ENCODE results near the gene CAMSAP3.

Gene CAMSAP3

DNA sequence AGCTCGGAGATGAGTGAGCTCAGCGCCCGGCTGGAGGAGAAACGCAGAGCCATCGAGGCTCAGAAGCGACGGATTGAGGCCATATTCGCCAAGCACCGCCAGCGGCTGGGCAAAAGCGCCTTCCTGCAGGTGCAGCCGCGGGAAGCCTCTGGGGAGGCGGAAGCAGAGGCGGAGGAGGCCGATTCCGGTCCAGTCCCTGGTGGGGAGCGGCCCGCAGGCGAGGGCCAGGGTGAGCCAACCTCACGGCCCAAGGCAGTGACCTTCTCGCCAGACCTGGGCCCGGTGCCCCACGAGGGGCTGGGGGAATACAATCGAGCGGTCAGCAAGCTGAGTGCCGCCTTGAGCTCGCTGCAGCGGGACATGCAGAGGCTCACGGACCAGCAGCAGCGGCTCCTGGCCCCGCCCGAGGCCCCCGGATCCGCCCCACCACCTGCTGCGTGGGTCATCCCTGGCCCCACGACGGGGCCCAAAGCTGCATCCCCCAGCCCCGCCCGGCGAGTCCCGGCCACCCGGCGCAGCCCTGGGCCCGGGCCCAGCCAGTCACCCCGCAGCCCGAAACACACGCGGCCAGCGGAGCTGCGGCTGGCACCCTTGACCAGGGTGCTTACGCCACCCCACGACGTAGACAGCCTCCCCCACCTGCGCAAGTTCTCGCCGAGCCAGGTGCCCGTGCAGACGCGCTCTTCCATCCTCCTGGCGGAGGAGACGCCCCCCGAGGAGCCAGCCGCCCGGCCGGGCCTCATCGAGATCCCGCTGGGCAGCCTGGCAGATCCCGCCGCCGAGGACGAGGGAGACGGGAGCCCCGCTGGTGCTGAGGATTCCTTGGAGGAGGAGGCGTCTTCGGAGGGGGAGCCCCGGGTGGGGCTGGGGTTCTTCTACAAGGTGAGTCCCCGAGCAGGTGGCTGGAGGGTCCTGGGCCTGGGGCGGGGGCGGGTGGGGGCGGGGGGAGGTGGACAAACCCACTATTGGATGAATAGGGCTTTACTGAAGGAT, 16.9 kb downstream of the CAMSAP3 start:
- TF ChIP-seq ZFX (IDR thresholded peaks at IDR 0.05; ENCODE audit: borderline replicate concordance): no peak
- no peak for TF ChIP-seq CTCF (IDR thresholded peaks at IDR 0.05)
- H3K27ac ChIP-seq: no peak overlapping the region

DNA sequence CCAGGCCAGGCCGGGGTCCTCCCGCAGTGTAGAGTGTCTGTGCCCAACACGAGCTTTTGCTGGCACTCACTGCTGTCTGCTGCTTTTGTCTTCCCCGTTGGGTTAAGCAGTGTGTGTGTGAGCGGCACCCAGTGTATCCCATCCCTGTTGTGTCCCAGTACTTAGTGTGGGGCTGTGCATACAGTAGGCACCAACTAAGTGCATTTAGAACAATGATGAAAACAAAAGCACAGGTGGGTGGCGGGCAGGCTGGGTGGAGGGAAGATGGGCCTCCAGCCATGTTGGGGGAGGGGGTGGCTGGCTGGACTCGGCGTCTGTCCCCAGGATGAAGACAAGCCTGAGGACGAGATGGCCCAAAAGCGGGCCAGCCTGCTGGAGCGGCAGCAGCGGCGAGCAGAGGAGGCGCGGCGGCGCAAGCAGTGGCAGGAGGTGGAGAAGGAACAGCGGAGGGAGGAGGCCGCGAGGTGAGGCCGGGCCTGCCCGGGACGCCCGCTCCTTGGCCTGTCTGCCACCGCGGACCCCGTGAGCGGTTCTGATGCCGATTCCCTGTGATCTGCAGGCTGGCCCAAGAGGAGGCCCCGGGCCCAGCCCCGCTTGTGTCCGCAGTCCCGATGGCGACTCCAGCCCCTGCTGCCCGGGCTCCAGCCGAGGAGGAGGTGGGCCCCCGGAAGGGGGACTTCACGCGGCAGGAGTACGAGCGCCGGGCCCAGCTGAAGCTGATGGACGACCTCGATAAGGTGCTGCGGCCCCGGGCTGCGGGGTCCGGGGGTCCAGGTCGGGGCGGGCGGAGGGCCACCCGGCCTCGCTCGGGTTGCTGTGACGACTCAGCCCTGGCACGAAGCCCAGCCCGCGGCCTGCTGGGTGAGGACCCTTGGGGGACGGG, 19.4 kb downstream of the CAMSAP3 start:
- TF ChIP-seq CTCF (IDR thresholded peaks at IDR 0.05) (no peak), ZFX (IDR thresholded peaks at IDR 0.05; ENCODE audit: borderline replicate concordance) (no peak)
- H3K27ac ChIP-seq: no peak overlapping the region

DNA sequence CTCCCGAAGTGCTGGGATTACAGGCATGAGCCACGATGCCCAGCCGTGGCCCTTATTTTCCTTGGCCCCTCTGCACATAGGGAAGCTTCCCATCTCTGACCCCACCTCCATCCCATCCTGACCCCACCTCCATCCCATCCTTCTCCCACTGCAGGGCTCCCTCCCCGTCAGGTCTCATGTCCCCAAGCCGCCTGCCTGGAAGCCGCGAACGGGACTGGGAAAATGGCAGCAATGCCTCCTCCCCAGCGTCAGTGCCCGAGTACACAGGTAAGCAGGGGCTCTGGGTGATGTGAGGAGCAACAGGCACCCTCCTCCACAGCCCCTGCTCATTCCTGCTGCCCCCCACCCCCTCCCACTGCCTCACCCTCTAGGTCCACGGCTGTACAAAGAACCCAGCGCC, 21.5 kb downstream of the CAMSAP3 start:
- TF ChIP-seq ZFX (IDR thresholded peaks at IDR 0.05; ENCODE audit: borderline replicate concordance): no peak
- no peak for TF ChIP-seq CTCF (IDR thresholded peaks at IDR 0.05)
- peak overlapping the region; percentile 100 for H3K27ac ChIP-seq

- peak overlapping the region; percentile 100 for H3K27ac ChIP-seq
- TF ChIP-seq ZFX (IDR thresholded peaks at IDR 0.05; ENCODE audit: borderline replicate concordance): no peak
- TF ChIP-seq CTCF (IDR thresholded peaks at IDR 0.05): no peak
These were observed 22.1 kb downstream of the CAMSAP3 start for GRCh38 chr19:7617735-7618134.

DNA sequence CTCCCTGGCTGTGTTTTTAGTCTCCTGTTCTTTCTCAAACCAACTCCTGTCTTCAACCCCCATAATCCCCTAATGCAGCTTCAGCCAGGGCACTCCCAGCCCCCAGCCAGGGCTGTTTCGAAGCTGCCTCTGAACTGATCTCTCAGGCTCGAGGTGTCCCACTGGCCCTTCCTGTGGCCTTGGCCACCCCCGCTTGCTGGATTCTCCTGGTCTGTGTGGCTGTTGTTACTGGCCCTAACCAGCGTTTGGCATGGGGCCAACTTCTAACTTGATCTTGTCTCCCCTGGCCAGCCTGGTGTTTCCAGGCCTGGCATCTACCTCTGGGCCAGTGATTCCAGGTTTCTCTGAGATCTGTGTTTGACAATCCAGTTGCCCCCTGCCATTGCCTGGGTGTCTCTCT, 22.7 kb downstream of the CAMSAP3 start:
- TF ChIP-seq ZFX (IDR thresholded peaks at IDR 0.05; ENCODE audit: borderline replicate concordance) (no peak), CTCF (IDR thresholded peaks at IDR 0.05) (no peak)
- H3K27ac ChIP-seq: peak overlapping the region; percentile 100

GRCh38 chr19:7618771-7619510, 23.3 kb downstream of the CAMSAP3 start:
- H3K27ac ChIP-seq: peak overlapping the region; percentile 100
- TF ChIP-seq CTCF (IDR thresholded peaks at IDR 0.05) (no peak), ZFX (IDR thresholded peaks at IDR 0.05; ENCODE audit: borderline replicate concordance) (no peak)
